Liver (tissue), 3 donors: Measurements from ENCODE around the gene PUSL1.

Source experiments
- CTCF ChIP-seq: fragments of 150-350 bp; IDR thresholded peaks from 2 replicates; pipeline ENCODE4 v1.5.1; 2017; ENCODE audit warnings: improper control_type of control experiment, low read depth, low read length; ENCODE audit not compliant: missing input control
- FOXA2 ChIP-seq: IDR thresholded peaks from 2 replicates; pipeline ENCODE4 v1.6.1; 2016; ENCODE audit warnings: antibody characterized with exemption
- JUND ChIP-seq, 2 donors: IDR thresholded peaks; 2 replicates each; pipeline ENCODE4 v1.6.1; 2016; ENCODE audit warnings: antibody characterized with exemption in 2 of 2
- MAX ChIP-seq: IDR thresholded peaks from 2 replicates; pipeline ENCODE4 v1.6.1; 2016; ENCODE audit warnings: antibody characterized with exemption
- REST ChIP-seq: IDR thresholded peaks from 2 replicates; pipeline ENCODE4 v1.6.1; 2016; ENCODE audit warnings: antibody characterized with exemption, mild to moderate bottlenecking
- RXRA ChIP-seq, 2 donors: IDR thresholded peaks; 2 replicates each; pipeline ENCODE4 v1.6.1; 2017 to 2018; ENCODE audit warnings: antibody characterized with exemption in 2 of 2, mild to moderate bottlenecking in 1 of 2
- SP1 ChIP-seq: IDR thresholded peaks from 2 replicates; pipeline ENCODE4 v1.6.1; 2018; ENCODE audit warnings: antibody characterized with exemption, mild to moderate bottlenecking
- TAF1 ChIP-seq: conservative IDR thresholded peaks from 2 replicates; pipeline ENCODE4 v1.6.1; 2016; ENCODE audit warnings: antibody characterized with exemption, mild to moderate bottlenecking
- YY1 ChIP-seq: IDR thresholded peaks from 2 replicates; pipeline ENCODE4 v1.6.1; 2016; ENCODE audit warnings: antibody characterized with exemption, mild to moderate bottlenecking
- ZBTB33 ChIP-seq: IDR thresholded peaks from 2 replicates; pipeline ENCODE4 v1.6.1; 2016; ENCODE audit warnings: antibody characterized with exemption
- donor health status: healthy.
- donor health status: healthy.

- TF ChIP-seq CTCF: no peak
- no peak for TF ChIP-seq TAF1
- TF ChIP-seq RXRA (IDR thresholded peaks at IDR 0.05): no peak
- TF ChIP-seq REST: no peak
- TF ChIP-seq JUND (IDR thresholded peaks at IDR 0.05): no peak
- no peak for TF ChIP-seq FOXA2
- no peak for TF ChIP-seq SP1
- TF ChIP-seq MAX: no peak
- TF ChIP-seq YY1: no peak
- no peak for TF ChIP-seq ZBTB33
These were observed 51.5 kb downstream of the PUSL1 start for GRCh38 chr1:1359664-1360468.
